ENCODE measurements around the gene MAX. TPM values are rescaled to one million over a fixed set of nuclear protein-coding genes. Genes with fewer than 3 reads are reported as not detected.

The MAX gene
- total RNA-seq, 1 donor from 2014 or later: 76.1 TPM

DNA sequence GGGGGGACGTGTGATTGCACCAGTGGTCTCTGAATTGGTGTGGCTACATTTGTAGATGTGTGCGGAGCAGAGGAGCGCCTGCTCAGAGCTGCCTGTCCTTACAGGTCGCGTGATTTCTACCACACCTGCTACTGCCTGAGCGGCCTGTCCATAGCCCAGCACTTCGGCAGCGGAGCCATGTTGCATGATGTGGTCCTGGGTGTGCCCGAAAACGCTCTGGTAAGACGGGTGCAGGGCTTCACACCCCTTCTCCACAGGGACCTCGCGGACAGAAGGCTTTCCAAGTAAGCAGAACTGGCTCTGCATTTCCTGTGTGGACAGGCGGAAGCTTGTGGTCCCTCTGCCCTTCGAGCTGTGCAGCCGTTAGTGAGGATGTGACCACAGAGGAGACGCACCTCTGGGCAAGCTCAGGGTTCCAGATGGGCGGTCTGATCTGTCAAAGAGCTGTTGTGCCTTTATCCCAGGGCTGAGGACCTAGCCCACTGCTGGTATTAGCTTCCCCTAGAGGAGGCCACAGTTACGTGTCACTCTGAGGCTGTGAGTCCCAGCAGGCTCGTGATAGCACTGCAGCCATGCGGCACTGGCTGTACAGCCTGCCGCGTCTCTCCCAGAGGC is 47.7 kb downstream of the MAX start:
- peaks cover 4% of the 10 kb centered on the region for H3K36me3 Mint-ChIP-seq (ENCODE audit: low read depth, unreplicated experiment)
- H3K27me3 Mint-ChIP-seq (ENCODE audit: unreplicated experiment): no peaks in the 10 kb centered on the region
- no peak overlapping the region for H3K4me3 Mint-ChIP-seq (ENCODE audit: unreplicated experiment)
- no peak for DNase-seq (ENCODE audit: low spot score)
- H3K27ac Mint-ChIP-seq (ENCODE audit: unreplicated experiment): no peak overlapping the region
- TF ChIP-seq, protein P1, sequence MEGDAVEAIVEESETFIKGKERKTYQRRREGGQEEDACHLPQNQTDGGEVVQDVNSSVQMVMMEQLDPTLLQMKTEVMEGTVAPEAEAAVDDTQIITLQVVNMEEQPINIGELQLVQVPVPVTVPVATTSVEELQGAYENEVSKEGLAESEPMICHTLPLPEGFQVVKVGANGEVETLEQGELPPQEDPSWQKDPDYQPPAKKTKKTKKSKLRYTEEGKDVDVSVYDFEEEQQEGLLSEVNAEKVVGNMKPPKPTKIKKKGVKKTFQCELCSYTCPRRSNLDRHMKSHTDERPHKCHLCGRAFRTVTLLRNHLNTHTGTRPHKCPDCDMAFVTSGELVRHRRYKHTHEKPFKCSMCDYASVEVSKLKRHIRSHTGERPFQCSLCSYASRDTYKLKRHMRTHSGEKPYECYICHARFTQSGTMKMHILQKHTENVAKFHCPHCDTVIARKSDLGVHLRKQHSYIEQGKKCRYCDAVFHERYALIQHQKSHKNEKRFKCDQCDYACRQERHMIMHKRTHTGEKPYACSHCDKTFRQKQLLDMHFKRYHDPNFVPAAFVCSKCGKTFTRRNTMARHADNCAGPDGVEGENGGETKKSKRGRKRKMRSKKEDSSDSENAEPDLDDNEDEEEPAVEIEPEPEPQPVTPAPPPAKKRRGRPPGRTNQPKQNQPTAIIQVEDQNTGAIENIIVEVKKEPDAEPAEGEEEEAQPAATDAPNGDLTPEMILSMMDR (IDR thresholded peaks at IDR 0.05; ENCODE audit: unreplicated experiment): no peak
- no peaks in the 10 kb centered on the region for H3K9me3 Mint-ChIP-seq (ENCODE audit: unreplicated experiment)
- peaks cover 4% of the 10 kb centered on the region for H3K4me1 Mint-ChIP-seq (ENCODE audit: unreplicated experiment)

DNA sequence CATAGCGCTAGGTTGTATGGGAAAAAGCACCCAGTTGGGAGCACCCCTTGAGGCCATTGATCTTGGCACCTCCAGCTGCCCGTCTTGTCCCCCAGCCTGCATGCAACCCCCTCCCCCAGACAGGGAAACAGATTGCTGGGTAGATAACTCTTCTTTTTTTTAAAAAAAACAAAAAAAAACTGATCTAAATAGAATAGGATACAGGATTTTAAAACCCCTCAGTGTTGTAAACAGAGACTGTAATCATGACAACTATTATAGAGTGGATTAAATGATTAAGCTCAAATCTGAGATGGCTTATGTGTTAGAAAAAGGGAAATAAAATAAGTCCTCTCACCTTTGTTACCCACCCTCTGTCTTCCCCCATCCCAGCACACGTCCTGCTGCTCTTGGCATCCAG is 48.9 kb downstream of the MAX start:
- DNase-seq (ENCODE audit: low spot score): no peak
- Mint-ChIP-seq H3K4me3 (ENCODE audit: unreplicated experiment) (no peak overlapping the region), H3K9me3 (ENCODE audit: unreplicated experiment) (no peaks in the 10 kb centered on the region), H3K27ac (ENCODE audit: unreplicated experiment) (no peak overlapping the region), H3K27me3 (ENCODE audit: unreplicated experiment) (no peaks in the 10 kb centered on the region), H3K36me3 (ENCODE audit: low read depth, unreplicated experiment) (peaks cover 4% of the 10 kb centered on the region), H3K4me1 (ENCODE audit: unreplicated experiment) (peaks cover 4% of the 10 kb centered on the region)
- TF ChIP-seq, protein P1 (IDR thresholded peaks at IDR 0.05; ENCODE audit: unreplicated experiment): no peak

DNA sequence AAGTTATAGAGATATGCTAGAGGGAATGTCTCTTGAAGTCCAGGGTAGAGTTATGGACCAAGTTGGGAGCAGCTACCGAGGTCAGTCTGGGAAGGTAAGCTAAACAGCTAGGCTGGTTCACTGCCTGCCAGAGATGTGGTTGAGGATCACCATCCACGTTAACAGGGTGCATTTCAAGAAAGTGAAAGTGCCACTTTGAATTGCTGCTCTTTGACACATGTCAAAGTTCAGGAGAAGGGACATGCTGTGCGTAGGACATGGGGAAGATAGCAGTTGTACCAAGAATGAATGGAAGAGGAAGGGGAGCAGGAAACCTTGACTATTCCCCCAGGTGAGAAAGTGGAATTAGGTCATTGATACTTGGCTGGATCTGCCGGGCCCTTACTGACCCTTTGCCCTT is 49.5 kb downstream of the MAX start:
- no peaks in the 10 kb centered on the region for H3K27me3 Mint-ChIP-seq (ENCODE audit: unreplicated experiment)
- H3K36me3 Mint-ChIP-seq (ENCODE audit: low read depth, unreplicated experiment): peaks cover 4% of the 10 kb centered on the region
- peaks cover 4% of the 10 kb centered on the region for H3K4me1 Mint-ChIP-seq (ENCODE audit: unreplicated experiment)
- TF ChIP-seq, protein P1 (IDR thresholded peaks at IDR 0.05; ENCODE audit: unreplicated experiment): no peak
- DNase-seq (ENCODE audit: low spot score): no peak
- H3K9me3 Mint-ChIP-seq (ENCODE audit: unreplicated experiment): no peaks in the 10 kb centered on the region
- H3K27ac Mint-ChIP-seq (ENCODE audit: unreplicated experiment): no peak overlapping the region
- no peak overlapping the region for H3K4me3 Mint-ChIP-seq (ENCODE audit: unreplicated experiment)

DNA sequence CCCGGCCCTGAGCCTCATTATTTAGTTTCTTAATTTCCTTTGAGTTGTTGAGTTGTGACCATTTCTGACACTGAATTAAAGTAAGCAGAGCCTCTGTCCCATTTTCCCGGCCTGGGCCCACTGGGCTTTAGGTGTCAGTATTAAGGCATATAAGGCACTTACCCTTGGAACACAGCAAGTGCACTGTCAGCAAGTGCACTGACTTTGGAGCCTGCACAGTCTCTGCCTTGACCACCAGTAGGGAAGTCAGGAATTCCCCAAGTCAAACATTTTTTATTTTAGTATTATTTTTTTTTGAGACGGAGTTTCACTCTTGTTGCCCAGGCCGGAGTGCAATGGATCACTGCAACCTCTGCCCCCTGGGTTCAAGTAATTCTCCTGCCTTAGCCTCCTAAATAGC is 56.6 kb downstream of the MAX start:
- H3K36me3 Mint-ChIP-seq (ENCODE audit: low read depth, unreplicated experiment): peaks cover 10% of the 10 kb centered on the region
- no peak overlapping the region for H3K27ac Mint-ChIP-seq (ENCODE audit: unreplicated experiment)
- peaks cover 2% of the 10 kb centered on the region for H3K27me3 Mint-ChIP-seq (ENCODE audit: unreplicated experiment)
- no peaks in the 10 kb centered on the region for H3K9me3 Mint-ChIP-seq (ENCODE audit: unreplicated experiment)
- no peak for DNase-seq (ENCODE audit: low spot score)
- H3K4me1 Mint-ChIP-seq (ENCODE audit: unreplicated experiment): peaks cover 2% of the 10 kb centered on the region
- H3K4me3 Mint-ChIP-seq (ENCODE audit: unreplicated experiment): no peak overlapping the region
- TF ChIP-seq, protein P1 (IDR thresholded peaks at IDR 0.05; ENCODE audit: unreplicated experiment): no peak

DNA sequence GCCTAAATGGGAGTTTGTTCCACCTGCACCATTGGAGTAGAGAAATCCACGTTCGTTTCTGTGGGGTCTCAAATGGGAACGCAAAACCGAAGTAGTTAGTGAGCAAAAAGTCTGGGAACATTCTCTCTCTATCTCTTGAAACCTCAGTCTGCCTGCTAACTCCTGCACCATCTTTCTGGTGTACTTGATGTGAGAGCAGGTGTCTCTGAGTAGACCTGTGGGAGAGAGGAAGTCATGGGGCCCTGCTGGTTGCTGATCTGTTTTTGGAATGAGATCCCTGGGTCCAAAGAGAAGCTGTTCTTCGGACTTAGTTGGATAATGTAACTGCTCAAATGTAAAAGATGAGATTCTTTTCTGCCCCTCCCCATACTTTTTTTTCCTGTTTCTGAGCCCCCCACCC is 57.3 kb downstream of the MAX start:
- peaks cover 10% of the 10 kb centered on the region for H3K36me3 Mint-ChIP-seq (ENCODE audit: low read depth, unreplicated experiment)
- no peak overlapping the region for H3K27ac Mint-ChIP-seq (ENCODE audit: unreplicated experiment)
- H3K4me1 Mint-ChIP-seq (ENCODE audit: unreplicated experiment): peaks cover 2% of the 10 kb centered on the region
- TF ChIP-seq, protein P1 (IDR thresholded peaks at IDR 0.05; ENCODE audit: unreplicated experiment): no peak
- peaks cover 2% of the 10 kb centered on the region for H3K27me3 Mint-ChIP-seq (ENCODE audit: unreplicated experiment)
- H3K4me3 Mint-ChIP-seq (ENCODE audit: unreplicated experiment): no peak overlapping the region
- DNase-seq (ENCODE audit: low spot score): no peak
- H3K9me3 Mint-ChIP-seq (ENCODE audit: unreplicated experiment): no peaks in the 10 kb centered on the region

Data from endothelial cell (in vitro differentiated cells).